Trophoblast cell (in vitro differentiated cells and primary cell): ENCODE data around the gene TLN1.

Source experiments
- DNase-seq, 2 donors: peaks; one replicate each; pipeline ENCODE4 v3.0.0-alpha.2; 2016
- H2AFZ ChIP-seq: 2 replicates; pipeline ENCODE4 v1.6.1; 2013; ENCODE audit warnings: low read length, moderate library complexity, mild to moderate bottlenecking; ENCODE audit not compliant: insufficient read depth, poor library complexity
- H2AK5ac ChIP-seq: 2 replicates; pipeline ENCODE4 v1.6.1; 2013; ENCODE audit warnings: mild to moderate bottlenecking, low read length
- H2BK120ac ChIP-seq: 2 replicates; pipeline ENCODE4 v1.6.1; 2013; ENCODE audit warnings: low read length, mild to moderate bottlenecking, moderate library complexity; ENCODE audit not compliant: insufficient read depth, poor library complexity
- H2BK12ac ChIP-seq: 2 replicates; pipeline ENCODE4 v1.6.1; 2013; ENCODE audit warnings: mild to moderate bottlenecking, low read length, moderate library complexity
- H2BK5ac ChIP-seq: 2 replicates; pipeline ENCODE4 v1.6.1; 2013; ENCODE audit warnings: low read length, low read depth, moderate library complexity, mild to moderate bottlenecking; ENCODE audit not compliant: poor library complexity
- H3K14ac ChIP-seq: 2 replicates; pipeline ENCODE4 v1.6.1; 2013; ENCODE audit warnings: mild to moderate bottlenecking, low read length
- H3K18ac ChIP-seq: 2 replicates; pipeline ENCODE4 v1.6.1; 2013; ENCODE audit warnings: mild to moderate bottlenecking, low read length
- H3K23ac ChIP-seq: 2 replicates; pipeline ENCODE4 v1.6.1; 2013; ENCODE audit warnings: low read length
- H3K27ac ChIP-seq: 2 replicates; pipeline ENCODE4 v1.5.1; 2013; ENCODE audit warnings: low read depth, mild to moderate bottlenecking, inconsistent platforms, low read length, moderate library complexity
- H3K27me3 ChIP-seq: 2 replicates; pipeline ENCODE4 v1.6.1; 2013; ENCODE audit warnings: inconsistent platforms, mild to moderate bottlenecking, low read length, moderate library complexity; ENCODE audit not compliant: insufficient read depth
- H3K36me3 ChIP-seq, 2 experiments: 1 replicate in 1 of 2; 2 replicates in 1 of 2; pipeline ENCODE4 v1.6.1; 2013; ENCODE audit warnings: low read length in 2 of 2, mild to moderate bottlenecking in 2 of 2, moderate library complexity in 1 of 2; ENCODE audit not compliant: insufficient read depth in 2 of 2, control insufficient read depth in 1 of 2
- H3K4ac ChIP-seq: 2 replicates; pipeline ENCODE4 v1.6.1; 2013; ENCODE audit warnings: low read depth, mild to moderate bottlenecking, low read length, moderate library complexity
- H3K4me1 ChIP-seq, 2 experiments: 1 replicate in 1 of 2; 2 replicates in 1 of 2; pipeline ENCODE4 v1.6.1; 2013; ENCODE audit warnings: low read length in 2 of 2, mild to moderate bottlenecking in 2 of 2, moderate library complexity in 1 of 2; ENCODE audit not compliant: insufficient read depth in 2 of 2, control insufficient read depth in 1 of 2
- H3K4me2 ChIP-seq: 2 replicates; pipeline ENCODE4 v1.6.1; 2013; ENCODE audit warnings: inconsistent platforms, mild to moderate bottlenecking, low read length, moderate library complexity
- H3K4me3 ChIP-seq: 2 replicates; pipeline ENCODE4 v1.5.1; 2013; ENCODE audit warnings: mild to moderate bottlenecking, low read depth, low read length, inconsistent platforms
- H3K79me1 ChIP-seq: one replicate; pipeline ENCODE4 v1.6.1; 2013; ENCODE audit warnings: low read length
- H3K79me2 ChIP-seq: 2 replicates; pipeline ENCODE4 v1.6.1; 2013; ENCODE audit warnings: low read length, mild to moderate bottlenecking; ENCODE audit not compliant: control insufficient read depth, insufficient read depth, poor library complexity
- H3K9ac ChIP-seq: 2 replicates; pipeline ENCODE4 v1.6.1; 2013; ENCODE audit warnings: mild to moderate bottlenecking, low read length
- H3K9me3 ChIP-seq: 2 replicates; pipeline ENCODE4 v1.6.1; 2013; ENCODE audit warnings: low read depth, mild to moderate bottlenecking, control low read depth, inconsistent platforms, low read length; ENCODE audit not compliant: insufficient read depth
- H4K12ac ChIP-seq: 2 replicates; pipeline ENCODE4 v1.6.1; 2013; ENCODE audit warnings: low read depth, mild to moderate bottlenecking, low read length, moderate library complexity
- H4K8ac ChIP-seq: 2 replicates; pipeline ENCODE4 v1.6.1; 2013; ENCODE audit warnings: low read depth, mild to moderate bottlenecking, low read length, moderate library complexity
- H4K91ac ChIP-seq: one replicate; pipeline ENCODE4 v1.6.1; 2013; ENCODE audit warnings: low read depth, mild to moderate bottlenecking, low read length, moderate library complexity
- WGBS: extraction: QIAGEN DNeasy Blood & Tissue Kit; methylation state at CpG from one replicate; pipeline ENCODE4 v1.1.7; 2013; ENCODE audit warnings: missing lambda C conversion rate; ENCODE audit not compliant: insufficient read length, insufficient coverage; ENCODE audit errors: extremely low coverage; 5-methylcytosine and 5-hydroxymethylcytosine counted together

The TLN1 gene

DNA sequence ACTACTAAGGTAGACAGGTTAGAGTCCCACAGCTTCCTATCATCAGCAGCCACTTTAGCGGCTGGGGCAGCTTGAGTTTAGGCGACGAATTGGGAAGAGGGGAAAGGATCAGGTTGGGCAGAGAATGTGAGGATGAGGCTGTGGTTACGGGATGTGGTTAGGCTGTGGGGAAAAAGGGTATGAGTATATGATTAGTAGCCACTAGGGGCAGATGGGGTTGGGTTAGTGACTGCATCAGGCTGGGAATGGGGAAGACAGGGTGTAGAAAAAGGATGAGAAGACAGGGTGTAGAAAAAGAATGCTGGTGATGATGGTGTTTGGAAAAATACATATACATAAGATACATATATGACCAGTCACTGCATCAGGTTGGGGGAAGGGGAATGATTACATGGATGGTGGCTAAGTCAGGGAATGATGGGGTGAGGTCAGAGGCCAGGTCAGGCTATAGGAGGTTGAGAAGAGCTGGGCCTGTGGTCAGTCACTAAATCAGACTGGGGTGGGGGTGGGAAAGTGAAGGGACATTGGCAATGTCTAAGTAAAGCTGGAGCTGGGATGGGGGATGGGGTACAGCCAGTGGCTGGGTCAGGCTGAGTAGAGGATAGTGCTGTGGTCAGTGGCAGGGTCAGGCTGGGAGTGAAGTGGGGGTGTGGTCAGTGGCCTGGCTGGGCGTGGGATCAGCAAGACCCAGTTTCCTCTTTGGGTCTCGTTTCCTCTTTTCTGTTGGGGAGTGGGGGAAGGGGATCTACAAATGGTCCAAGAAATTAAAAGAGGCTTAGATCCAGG, 2.1 kb downstream of the TLN1 start:
- Histone ChIP-seq H4K91ac (no peak overlapping the region), H3K4me3 (peak overlapping the region; percentile 39), H3K23ac (no peak overlapping the region), H2BK5ac (no peak overlapping the region), H3K27me3 (no peaks in the 10 kb centered on the region), H3K9ac (no peak overlapping the region), H3K14ac (no peak overlapping the region), H4K8ac (no peak overlapping the region), H3K27ac (peak overlapping the region; percentile 38), H3K79me1 (peaks cover 30% of the 10 kb centered on the region), H2BK12ac (peak overlapping the region; percentile 7), H3K4me1 (peaks cover 36 to 44% of the 10 kb centered on the region in 2 experiments), H2AK5ac (no peak overlapping the region), H2AFZ (no peak overlapping the region), H3K18ac (no peak overlapping the region), H3K36me3 (peaks cover 5 to 12% of the 10 kb centered on the region in 2 experiments), H3K9me3 (no peaks in the 10 kb centered on the region), H3K4me2 (peak overlapping the region; percentile 78), H3K4ac (peak overlapping the region; percentile 83), H4K12ac (no peak overlapping the region), H3K79me2 (peaks cover 25% of the 10 kb centered on the region), H2BK120ac (no peak overlapping the region)
- WGBS = no CpG with 5 or more reads among the region's 6 CpGs
- peak in 1 of 2 donors; percentile 63 for DNase-seq

DNA sequence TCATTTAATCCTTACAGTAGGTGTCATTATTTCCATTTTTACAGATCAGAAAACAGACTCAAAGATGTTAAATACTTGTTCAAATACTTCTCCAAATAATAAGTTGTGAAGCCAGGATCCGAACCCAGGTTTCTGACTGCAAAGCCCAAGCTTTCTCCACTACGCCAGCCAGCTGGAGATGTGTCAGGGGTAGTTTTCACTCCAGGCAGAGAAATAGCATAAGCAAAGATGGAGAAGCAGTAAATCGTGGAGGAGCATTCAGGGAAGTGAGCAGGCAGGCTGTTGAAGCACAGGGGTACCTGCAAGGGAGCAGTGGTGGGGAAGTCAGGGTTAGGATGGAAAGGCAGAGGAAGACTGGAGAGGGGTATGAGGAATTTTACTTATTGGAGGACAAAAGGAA, 2.9 kb downstream of the TLN1 start:
- H3K18ac ChIP-seq = peak overlapping the region; percentile 8
- peaks cover 30% of the 10 kb centered on the region for H3K79me1 ChIP-seq
- H3K23ac ChIP-seq = no peak overlapping the region
- peak overlapping the region; percentile 16 for H3K9ac ChIP-seq
- H4K8ac ChIP-seq = no peak overlapping the region
- H3K4me1 ChIP-seq = peaks cover 36 to 44% of the 10 kb centered on the region in 2 experiments
- no peak overlapping the region for H2AFZ ChIP-seq
- H3K4me2 ChIP-seq = peak overlapping the region; percentile 78
- H3K4ac ChIP-seq = peak overlapping the region; percentile 2
- H3K79me2 ChIP-seq = peaks cover 25% of the 10 kb centered on the region
- H4K91ac ChIP-seq = no peak overlapping the region
- DNase-seq = no peak
- no peak overlapping the region for H2BK120ac ChIP-seq
- H3K27ac ChIP-seq = peak overlapping the region; percentile 38
- H3K14ac ChIP-seq = peak overlapping the region; percentile 5
- no peaks in the 10 kb centered on the region for H3K9me3 ChIP-seq
- WGBS = no CpG with 5 or more reads among the region's 3 CpGs
- no peak overlapping the region for H2AK5ac ChIP-seq
- H2BK5ac ChIP-seq = no peak overlapping the region
- H3K27me3 ChIP-seq = no peaks in the 10 kb centered on the region
- no peak overlapping the region for H4K12ac ChIP-seq
- no peak overlapping the region for H3K4me3 ChIP-seq
- H3K36me3 ChIP-seq = peaks cover 10 to 15% of the 10 kb centered on the region in 2 experiments
- H2BK12ac ChIP-seq = peak overlapping the region; percentile 1

DNA sequence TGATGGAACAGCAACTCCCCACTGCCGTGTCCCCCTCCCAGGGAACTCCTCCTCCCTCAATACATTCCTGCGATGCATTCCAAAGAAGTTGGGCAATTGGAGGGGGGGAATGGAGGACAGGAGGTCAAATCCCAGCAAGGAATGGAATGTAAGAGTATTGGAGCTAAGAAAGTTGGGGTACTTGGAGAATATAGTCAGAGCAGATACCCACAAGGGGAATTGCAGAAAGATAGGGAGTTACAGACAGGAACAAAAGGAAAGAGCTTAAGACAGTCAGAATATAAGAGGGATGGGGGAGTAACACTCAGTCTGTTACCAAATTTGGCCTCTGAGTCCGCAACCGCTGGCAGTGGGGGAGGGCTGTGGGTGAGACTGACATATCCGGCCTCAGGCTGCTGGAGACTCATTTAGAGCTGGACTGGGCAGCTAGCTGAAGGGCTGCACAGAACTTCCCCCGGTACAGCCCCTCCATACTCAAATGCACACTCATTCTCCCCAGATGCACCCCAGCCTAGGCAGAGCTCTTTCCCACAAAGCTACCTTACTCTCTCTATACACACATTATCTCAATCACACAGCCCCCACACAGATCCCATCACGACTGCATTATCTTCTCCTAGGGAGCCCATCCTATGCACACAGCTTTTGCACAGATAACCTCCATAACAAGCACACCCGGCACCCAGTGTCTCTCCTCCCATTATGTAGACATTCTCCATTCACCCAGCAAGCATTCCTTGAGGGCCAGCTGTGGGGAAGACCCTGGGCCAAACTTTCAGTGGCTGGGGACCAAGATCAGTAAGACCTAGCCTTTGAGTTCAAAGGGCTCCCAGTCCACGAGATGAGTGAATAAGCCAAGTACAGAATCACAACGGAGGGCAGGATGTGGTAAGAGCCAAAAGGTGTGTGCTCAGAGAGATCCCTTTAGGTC, 3.7 kb downstream of the TLN1 start:
- peak overlapping the region; percentile 13 for H3K14ac ChIP-seq
- peak overlapping the region; percentile 75 for H4K12ac ChIP-seq
- peaks cover 30% of the 10 kb centered on the region for H3K79me1 ChIP-seq
- H3K4me2 ChIP-seq = peak overlapping the region; percentile 56
- H2BK12ac ChIP-seq = peak overlapping the region; percentile 5
- H2AK5ac ChIP-seq = peak overlapping the region; percentile 49
- no peak overlapping the region for H2AFZ ChIP-seq
- H3K9ac ChIP-seq = peak overlapping the region; percentile 46
- no peaks in the 10 kb centered on the region for H3K27me3 ChIP-seq
- peak overlapping the region; percentile 99 for H4K91ac ChIP-seq
- peak overlapping the region; percentile 99 for H2BK120ac ChIP-seq
- peak overlapping the region; percentile 99 for H3K27ac ChIP-seq
- H3K36me3 ChIP-seq = peaks cover 15 to 23% of the 10 kb centered on the region in 2 experiments
- peaks cover 36 to 44% of the 10 kb centered on the region in 2 experiments for H3K4me1 ChIP-seq
- H4K8ac ChIP-seq = peak overlapping the region; percentile 90
- H3K18ac ChIP-seq = peak overlapping the region; percentile 97
- peaks cover 25% of the 10 kb centered on the region for H3K79me2 ChIP-seq
- H3K4me3 ChIP-seq = peak overlapping the region; percentile 51
- no CpG with 5 or more reads among the region's 10 CpGs for WGBS
- no peaks in the 10 kb centered on the region for H3K9me3 ChIP-seq
- H3K4ac ChIP-seq = no peak overlapping the region
- DNase-seq = peak; percentile 71 to 75
- H3K23ac ChIP-seq = no peak overlapping the region
- H2BK5ac ChIP-seq = peak overlapping the region; percentile 99

DNA sequence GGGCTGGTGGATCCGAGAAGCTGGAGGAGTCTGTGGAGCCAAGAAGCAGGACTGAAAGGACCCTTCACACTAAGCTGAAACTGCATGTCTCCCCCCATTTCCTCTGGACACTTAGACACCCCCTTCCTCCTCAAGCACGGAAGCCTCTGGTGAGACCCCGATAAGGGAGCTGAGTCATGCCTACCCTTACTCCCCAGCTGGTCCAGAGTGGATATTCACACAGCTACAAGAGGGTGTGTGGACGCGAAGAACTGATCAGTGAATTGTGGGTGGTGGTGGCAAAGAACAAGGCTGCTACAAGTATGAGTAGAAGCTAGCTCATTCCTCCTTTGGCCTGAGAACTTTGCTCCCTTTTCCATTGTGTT, 4.3 kb downstream of the TLN1 start:
- peak overlapping the region; percentile 99 for H4K91ac ChIP-seq
- no peaks in the 10 kb centered on the region for H3K9me3 ChIP-seq
- peak overlapping the region; percentile 90 for H4K8ac ChIP-seq
- H2AK5ac ChIP-seq = peak overlapping the region; percentile 98
- H3K27me3 ChIP-seq = no peaks in the 10 kb centered on the region
- H3K79me1 ChIP-seq = peaks cover 27% of the 10 kb centered on the region
- H3K18ac ChIP-seq = peak overlapping the region; percentile 97
- peak overlapping the region; percentile 96 for H3K23ac ChIP-seq
- peaks cover 22% of the 10 kb centered on the region for H3K79me2 ChIP-seq
- peak overlapping the region; percentile 99 for H2BK120ac ChIP-seq
- peak overlapping the region; percentile 99 for H3K27ac ChIP-seq
- WGBS = no CpG with 5 or more reads among the region's 5 CpGs
- H2BK5ac ChIP-seq = peak overlapping the region; percentile 99
- H2AFZ ChIP-seq = peak overlapping the region; percentile 81
- peak overlapping the region; percentile 56 for H3K4me2 ChIP-seq
- peak overlapping the region; percentile 51 for H3K4me3 ChIP-seq
- H3K36me3 ChIP-seq = peaks cover 19 to 29% of the 10 kb centered on the region in 2 experiments
- peak in 1 of 2 donors; percentile 30 for DNase-seq
- peak overlapping the region; percentile 96 for H3K14ac ChIP-seq
- peak overlapping the region; percentile 24 for H3K9ac ChIP-seq
- peak overlapping the region; percentile 92 for H2BK12ac ChIP-seq
- peak overlapping the region; percentile 97 for H3K4ac ChIP-seq
- H4K12ac ChIP-seq = peak overlapping the region; percentile 75
- H3K4me1 ChIP-seq = peaks cover 33 to 43% of the 10 kb centered on the region in 2 experiments
